IPS-15b (cell line): Measurements from ENCODE around the gene MAML2.

Source experiments
- H3K27me3 ChIP-seq: one replicate; pipeline ENCODE4 v1.6.1; 2013; ENCODE audit warnings: low read length; ENCODE audit not compliant: control insufficient read depth, insufficient read depth
- H3K36me3 ChIP-seq: one replicate; pipeline ENCODE4 v1.6.1; 2013; ENCODE audit warnings: low read length; ENCODE audit not compliant: control insufficient read depth, insufficient read depth
- H3K4me1 ChIP-seq: one replicate; pipeline ENCODE4 v1.6.1; 2013; ENCODE audit warnings: mild to moderate bottlenecking, low read length; ENCODE audit not compliant: control insufficient read depth, insufficient read depth
- H3K4me3 ChIP-seq: one replicate; pipeline ENCODE4 v1.5.1; 2013; ENCODE audit warnings: low read depth, low read length
- H3K9ac ChIP-seq: one replicate; pipeline ENCODE4 v1.6.1; 2013; ENCODE audit warnings: low read depth, mild to moderate bottlenecking, low read length
- H3K9me3 ChIP-seq: one replicate; pipeline ENCODE4 v1.6.1; 2013; ENCODE audit warnings: mild to moderate bottlenecking, low read length; ENCODE audit not compliant: control insufficient read depth, insufficient read depth

MAML2 gene

GRCh38 chr11:96086111-96086510 is 256.9 kb downstream of the MAML2 start:
- H3K9ac ChIP-seq, result no peak overlapping the region
- peaks cover 8% of the 10 kb centered on the region for H3K4me1 ChIP-seq
- H3K4me3 ChIP-seq, result no peak overlapping the region
- H3K27me3 ChIP-seq, result no peaks in the 10 kb centered on the region
- H3K9me3 ChIP-seq, result no peaks in the 10 kb centered on the region
- H3K36me3 ChIP-seq, result no peaks in the 10 kb centered on the region

GRCh38 chr11:96085319-96085930 is 257.6 kb downstream of the MAML2 start:
- no peaks in the 10 kb centered on the region for H3K27me3 ChIP-seq
- H3K9me3 ChIP-seq, result no peaks in the 10 kb centered on the region
- H3K36me3 ChIP-seq, result no peaks in the 10 kb centered on the region
- no peak overlapping the region for H3K4me3 ChIP-seq
- peaks cover 11% of the 10 kb centered on the region for H3K4me1 ChIP-seq
- H3K9ac ChIP-seq, result no peak overlapping the region

GRCh38 chr11:96084610-96085318 is 258.2 kb downstream of the MAML2 start:
- H3K27me3 ChIP-seq, result no peaks in the 10 kb centered on the region
- H3K4me1 ChIP-seq, result peaks cover 11% of the 10 kb centered on the region
- H3K9ac ChIP-seq, result no peak overlapping the region
- no peaks in the 10 kb centered on the region for H3K36me3 ChIP-seq
- no peaks in the 10 kb centered on the region for H3K9me3 ChIP-seq
- no peak overlapping the region for H3K4me3 ChIP-seq

GRCh38 chr11:96082936-96083335 is 260.1 kb downstream of the MAML2 start:
- H3K27me3 ChIP-seq, result no peaks in the 10 kb centered on the region
- H3K9ac ChIP-seq, result no peak overlapping the region
- H3K4me1 ChIP-seq, result peaks cover 11% of the 10 kb centered on the region
- H3K36me3 ChIP-seq, result no peaks in the 10 kb centered on the region
- H3K4me3 ChIP-seq, result no peak overlapping the region
- no peaks in the 10 kb centered on the region for H3K9me3 ChIP-seq

- Histone ChIP-seq H3K36me3 (no peaks in the 10 kb centered on the region), H3K27me3 (no peaks in the 10 kb centered on the region), H3K4me1 (peaks cover 11% of the 10 kb centered on the region), H3K9ac (no peak overlapping the region), H3K9me3 (no peaks in the 10 kb centered on the region), H3K4me3 (no peak overlapping the region)
These were observed 260.7 kb downstream of the MAML2 start for GRCh38 chr11:96082002-96082899.

- Histone ChIP-seq H3K9me3 (no peaks in the 10 kb centered on the region), H3K36me3 (no peaks in the 10 kb centered on the region), H3K9ac (no peak overlapping the region), H3K4me3 (no peak overlapping the region), H3K4me1 (peaks cover 11% of the 10 kb centered on the region), H3K27me3 (no peaks in the 10 kb centered on the region)
These were observed 261.4 kb downstream of the MAML2 start for GRCh38 chr11:96081561-96081960.

- Histone ChIP-seq H3K9me3 (no peaks in the 10 kb centered on the region), H3K27me3 (no peaks in the 10 kb centered on the region), H3K36me3 (no peaks in the 10 kb centered on the region), H3K4me3 (no peak overlapping the region), H3K4me1 (peaks cover 7% of the 10 kb centered on the region), H3K9ac (no peak overlapping the region)
These were observed 263.3 kb downstream of the MAML2 start for GRCh38 chr11:96079691-96080090.

GRCh38 chr11:96075532-96075959 is 267.4 kb downstream of the MAML2 start:
- H3K36me3 ChIP-seq, result no peaks in the 10 kb centered on the region
- no peaks in the 10 kb centered on the region for H3K9me3 ChIP-seq
- H3K9ac ChIP-seq, result no peak overlapping the region
- H3K27me3 ChIP-seq, result no peaks in the 10 kb centered on the region
- no peak overlapping the region for H3K4me3 ChIP-seq
- no peaks in the 10 kb centered on the region for H3K4me1 ChIP-seq

- Histone ChIP-seq H3K27me3 (no peaks in the 10 kb centered on the region), H3K4me1 (no peaks in the 10 kb centered on the region), H3K4me3 (no peak overlapping the region), H3K36me3 (no peaks in the 10 kb centered on the region), H3K9ac (no peak overlapping the region), H3K9me3 (no peaks in the 10 kb centered on the region)
These were observed 268.3 kb downstream of the MAML2 start for GRCh38 chr11:96074551-96075310.

GRCh38 chr11:96073536-96073935 is 269.5 kb downstream of the MAML2 start:
- Histone ChIP-seq H3K9ac (no peak overlapping the region), H3K36me3 (no peaks in the 10 kb centered on the region), H3K4me3 (no peak overlapping the region), H3K9me3 (no peaks in the 10 kb centered on the region), H3K4me1 (no peaks in the 10 kb centered on the region), H3K27me3 (no peaks in the 10 kb centered on the region)

- Histone ChIP-seq H3K4me1 (no peaks in the 10 kb centered on the region), H3K9me3 (no peaks in the 10 kb centered on the region), H3K27me3 (no peaks in the 10 kb centered on the region), H3K4me3 (no peak overlapping the region), H3K36me3 (no peaks in the 10 kb centered on the region), H3K9ac (no peak overlapping the region)
These were observed 270.4 kb downstream of the MAML2 start for GRCh38 chr11:96072592-96072991.
